PC-9 (cell line): Measurements from ENCODE around the gene NCSTN. TPM values are rescaled to one million over a fixed set of nuclear protein-coding genes. Genes with fewer than 3 reads are reported as not detected.

Source experiments
- BruUV-seq: library from RNA; stranded (reverse); fragments of 400-500 nt; replicated peaks from 2 replicates; lab custom pipeline; 2021; lab: Mats Ljungman, UMichigan
- CTCF ChIA-PET: fragments of 300-600 bp; sonication (Branson Sonifier 250); formaldehyde crosslinking; loops from one replicate; lab custom pipeline; 2022; ENCODE audit warnings: antibody characterized with exemption; lab: Charles Lee
- POLR2A ChIA-PET: fragments of 300-600 bp; sonication (Branson Sonifier 250); formaldehyde crosslinking; loops from one replicate; lab custom pipeline; 2022; ENCODE audit warnings: antibody characterized with exemption; ENCODE audit not compliant: unreplicated experiment; lab: Charles Lee
- DNase-seq, 2 experiments: peaks; one replicate each; pipeline versions ENCODE4 v3.0.0 to v3.0.0-alpha.2; 2015 to 2022; ENCODE audit warnings: mixed read lengths in 1 of 2
- H2AFZ ChIP-seq: fragments of 200-600 bp; sonication (generic); 2 replicates; pipeline ENCODE4 v1.8.1; 2017; ENCODE audit warnings: antibody characterized with exemption
- H3F3A ChIP-seq: fragments of 200-600 bp; sonication (generic); 2 replicates; pipeline ENCODE4 v1.8.1; 2017; ENCODE audit warnings: antibody characterized with exemption, mild to moderate bottlenecking, low read depth; ENCODE audit not compliant: insufficient read depth
- H3K27ac ChIP-seq: fragments of 200-600 bp; sonication (generic); 2 replicates; pipeline ENCODE4 v1.6.1; 2016; ENCODE audit warnings: mixed run types
- H3K27me3 ChIP-seq: fragments of 200-600 bp; sonication (generic); 2 replicates; pipeline ENCODE4 v1.6.1; 2016; ENCODE audit warnings: low read depth, mixed run types; ENCODE audit not compliant: insufficient read depth
- H3K36me3 ChIP-seq: fragments of 200-600 bp; sonication (generic); 2 replicates; pipeline ENCODE4 v1.6.1; 2016; ENCODE audit warnings: low read depth, mixed run types
- H3K4me1 ChIP-seq: fragments of 200-600 bp; sonication (generic); replicated peaks from 2 replicates; pipeline ENCODE4 v1.6.1; 2016; ENCODE audit warnings: mixed run types; ENCODE audit not compliant: insufficient read depth
- H3K4me2 ChIP-seq: fragments of 200-600 bp; sonication (generic); 2 replicates; pipeline ENCODE4 v1.6.1; 2017; ENCODE audit warnings: mixed run types
- H3K4me3 ChIP-seq: fragments of 200-600 bp; sonication (generic); 2 replicates; pipeline ENCODE4 v1.6.1; 2016; ENCODE audit warnings: mixed run types
- H3K79me2 ChIP-seq: fragments of 200-600 bp; sonication (generic); 2 replicates; pipeline ENCODE4 v1.6.1; 2017; ENCODE audit warnings: low read depth, mixed run types
- H3K9me2 ChIP-seq: fragments of 200-600 bp; sonication (generic); 2 replicates; pipeline ENCODE4 v1.8.1; 2017; ENCODE audit warnings: mild to moderate bottlenecking; ENCODE audit not compliant: insufficient read depth
- H3K9me3 ChIP-seq: fragments of 200-600 bp; sonication (generic); 2 replicates; pipeline ENCODE4 v1.8.1; 2016; ENCODE audit warnings: low read depth; ENCODE audit not compliant: insufficient read depth
- H4K20me1 ChIP-seq: fragments of 200-600 bp; sonication (generic); 2 replicates; pipeline ENCODE4 v1.8.1; 2017; ENCODE audit not compliant: insufficient read depth
- CTCF ChIP-seq: fragments of 200-600 bp; sonication (generic); conservative IDR thresholded peaks from 2 replicates; pipeline ENCODE4 v1.6.1; 2017; ENCODE audit warnings: mixed run types, antibody characterized with exemption, mild to moderate bottlenecking, moderate library complexity
- EZH2 ChIP-seq: fragments of 200-600 bp; sonication (generic); IDR thresholded peaks from 2 replicates; pipeline ENCODE4 v1.8.0; 2017; ENCODE audit warnings: antibody characterized with exemption, low read depth
- intact Hi-C: fragments of 100-400 bp; cut with micrococcal nuclease; formaldehyde crosslinking; loops from one replicate; pipeline ENCODE4 v1.10.0; 2022; ENCODE audit not compliant: unreplicated experiment
- total RNA-seq: library from RNA; stranded (reverse); gene quantifications from 2 replicates; pipeline ENCODE4 v1.2.3, GENCODE V29; 2021

The NCSTN gene
- total RNA-seq, 1 experiment from 2014 or later, result 55.8 TPM

- TF ChIP-seq CTCF, result no peak
- no peak for TF ChIP-seq EZH2
- Histone ChIP-seq H3K27me3 (peaks cover 21% of the 10 kb centered on the region), H3K9me3 (no peaks in the 10 kb centered on the region), H3K36me3 (no peaks in the 10 kb centered on the region), H3K4me2 (peak overlapping the region; percentile 80), H3K4me1 (no peaks in the 10 kb centered on the region), H3F3A (no peaks in the 10 kb centered on the region), H3K27ac (no peak overlapping the region), H3K79me2 (no peaks in the 10 kb centered on the region), H4K20me1 (no peaks in the 10 kb centered on the region), H3K9me2 (no peaks in the 10 kb centered on the region), H3K4me3 (peak overlapping the region; percentile 52; the same call in 1 of the 2 replicates), H2AFZ (0 out of 2 replicates have a peak overlapping the region, but pooled peaks have one; percentile 58)
- ChIA-PET CTCF (no interaction called here), POLR2A (no interaction called here)
- no peak for DNase-seq
- TSS peak; percentile 78 for BruUV-seq
- intact Hi-C loops, result no loop called here
Observed at GRCh38 chr1:160399544-160400222, 56.5 kb downstream of the NCSTN start.

DNA sequence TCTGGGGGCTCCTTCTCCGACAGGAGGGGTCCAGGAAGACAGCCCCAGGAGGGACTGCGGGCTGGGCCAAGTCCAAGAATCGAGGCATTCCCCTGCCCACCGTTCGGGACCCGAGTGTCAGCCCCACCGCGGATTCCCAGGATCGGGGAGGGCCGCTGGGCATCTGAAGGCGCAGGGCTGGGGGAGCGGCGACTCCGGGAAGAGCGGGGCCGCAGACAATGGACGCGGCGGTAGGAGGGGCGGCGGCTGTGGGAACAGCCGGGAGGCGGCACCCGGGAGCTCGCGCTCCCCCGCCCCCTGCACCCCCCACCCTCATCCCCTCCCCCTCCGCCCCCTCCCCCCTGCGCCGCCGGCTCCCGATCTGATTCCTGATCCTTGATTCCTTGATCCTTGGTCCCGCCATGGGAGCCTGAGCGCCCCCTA lies 57.1 kb downstream of the NCSTN start, which contains the start of gene VANGL2:
TSS of gene VANGL2 (plus strand) at position 342 of the 423 bp plus-strand sequence. CDS start 15,274 bp downstream, outside the sequence.
- DNase-seq, result peak in 1 of 2 experiments; percentile 74
- H3K4me2 ChIP-seq, result peak within 1 kb of the TSS; percentile 80
- no TSS peak for BruUV-seq
- ChIA-PET POLR2A (no interaction called here), CTCF (interaction anchor here (0.6 kb wide), 1 partner anchor 350 kb away, joined by 3 read pairs; no protein-coding TSS in a partner anchor)
- peak within 1 kb of the TSS; percentile 67; the same call in 1 of the 2 replicates for H2AFZ ChIP-seq
- H3K27ac ChIP-seq, result no peak within 1 kb of the TSS
- H3K79me2 ChIP-seq, result no peaks in the 10 kb centered on the region
- no peaks in the 10 kb centered on the region for H3F3A ChIP-seq
- no peak for TF ChIP-seq EZH2
- no peak for TF ChIP-seq CTCF
- no peaks in the 10 kb centered on the region for H4K20me1 ChIP-seq
- peaks cover 21% of the 10 kb centered on the region for H3K27me3 ChIP-seq
- peak within 1 kb of the TSS; percentile 53; the same call in 1 of the 2 replicates for H3K4me3 ChIP-seq
- no peaks in the 10 kb centered on the region for H3K36me3 ChIP-seq
- no peaks in the 10 kb centered on the region for H3K9me3 ChIP-seq
- no peaks in the 10 kb centered on the region for H3K4me1 ChIP-seq
- intact Hi-C loops, result no loop called here
- no peaks in the 10 kb centered on the region for H3K9me2 ChIP-seq

DNA sequence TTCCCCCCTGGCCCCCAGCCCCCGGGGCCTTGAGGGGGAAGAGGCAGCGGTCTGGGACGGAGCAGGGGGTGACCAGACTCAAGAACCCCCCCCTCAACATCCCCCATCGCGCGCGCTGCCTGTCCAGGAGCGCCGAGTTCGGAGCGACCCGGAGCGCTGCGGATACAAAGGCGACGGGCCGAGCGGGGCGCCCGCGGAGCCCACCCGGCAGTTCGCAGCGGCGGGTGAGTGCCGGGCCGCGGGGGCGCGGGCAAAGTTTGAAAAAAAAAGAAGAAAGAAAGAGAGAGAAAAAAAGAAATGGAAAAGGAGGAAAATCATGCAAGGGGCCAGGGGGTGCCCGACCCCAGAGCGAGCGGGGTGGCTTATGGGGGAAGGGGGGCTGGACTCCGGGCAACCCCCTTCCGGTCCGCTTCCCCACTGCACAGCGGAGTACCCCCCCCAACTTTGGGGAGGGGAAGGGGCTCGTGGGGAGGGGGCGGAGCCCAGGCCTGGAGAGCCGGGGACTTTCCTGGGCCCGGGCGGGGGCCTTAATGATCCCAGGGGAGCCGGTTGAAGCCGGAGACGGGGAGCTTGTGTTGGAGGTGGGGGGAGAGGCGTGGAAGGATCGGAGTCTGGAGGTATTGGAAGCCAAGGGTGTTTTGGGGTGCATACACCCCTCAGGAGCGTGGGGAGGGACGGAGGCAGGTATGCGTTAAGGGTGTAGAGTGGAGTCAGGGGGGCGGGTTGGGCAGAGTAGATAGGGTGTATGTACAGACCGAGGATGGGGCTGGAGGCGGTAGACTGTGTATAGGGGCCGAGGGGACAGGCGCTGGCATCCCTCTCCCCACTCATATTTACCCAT lies 57.7 kb downstream of the NCSTN start:
- DNase-seq, result no peak
- H3K9me3 ChIP-seq, result no peaks in the 10 kb centered on the region
- no peaks in the 10 kb centered on the region for H3K36me3 ChIP-seq
- no TSS peak for BruUV-seq
- H3K4me1 ChIP-seq, result no peaks in the 10 kb centered on the region
- peak overlapping the region; percentile 71 for H3K4me2 ChIP-seq
- peak overlapping the region; percentile 53; the same call in 1 of the 2 replicates for H3K4me3 ChIP-seq
- TF ChIP-seq EZH2 (no peak), CTCF (no peak)
- ChIA-PET CTCF (interaction anchor here (0.6 kb wide), 1 partner anchor 349 kb away, joined by 3 read pairs; no protein-coding TSS in a partner anchor), POLR2A (no interaction called here)
- peaks cover 21% of the 10 kb centered on the region for H3K27me3 ChIP-seq
- H2AFZ ChIP-seq, result peak overlapping the region; percentile 67; the same call in 1 of the 2 replicates
- intact Hi-C loops, result no loop called here
- no peaks in the 10 kb centered on the region for H3F3A ChIP-seq
- no peaks in the 10 kb centered on the region for H3K79me2 ChIP-seq
- H3K9me2 ChIP-seq, result no peaks in the 10 kb centered on the region
- no peaks in the 10 kb centered on the region for H4K20me1 ChIP-seq
- no peak overlapping the region for H3K27ac ChIP-seq
